GM18526 (cell line): ENCODE measurements around the gene C19orf47.

Source experiments
- POLR2A ChIP-seq: IDR thresholded peaks from 3 replicates; pipeline ENCODE4 v1.6.1; 2011; ENCODE audit not compliant: insufficient read length; ENCODE audit errors: extremely low read depth

Gene C19orf47

DNA sequence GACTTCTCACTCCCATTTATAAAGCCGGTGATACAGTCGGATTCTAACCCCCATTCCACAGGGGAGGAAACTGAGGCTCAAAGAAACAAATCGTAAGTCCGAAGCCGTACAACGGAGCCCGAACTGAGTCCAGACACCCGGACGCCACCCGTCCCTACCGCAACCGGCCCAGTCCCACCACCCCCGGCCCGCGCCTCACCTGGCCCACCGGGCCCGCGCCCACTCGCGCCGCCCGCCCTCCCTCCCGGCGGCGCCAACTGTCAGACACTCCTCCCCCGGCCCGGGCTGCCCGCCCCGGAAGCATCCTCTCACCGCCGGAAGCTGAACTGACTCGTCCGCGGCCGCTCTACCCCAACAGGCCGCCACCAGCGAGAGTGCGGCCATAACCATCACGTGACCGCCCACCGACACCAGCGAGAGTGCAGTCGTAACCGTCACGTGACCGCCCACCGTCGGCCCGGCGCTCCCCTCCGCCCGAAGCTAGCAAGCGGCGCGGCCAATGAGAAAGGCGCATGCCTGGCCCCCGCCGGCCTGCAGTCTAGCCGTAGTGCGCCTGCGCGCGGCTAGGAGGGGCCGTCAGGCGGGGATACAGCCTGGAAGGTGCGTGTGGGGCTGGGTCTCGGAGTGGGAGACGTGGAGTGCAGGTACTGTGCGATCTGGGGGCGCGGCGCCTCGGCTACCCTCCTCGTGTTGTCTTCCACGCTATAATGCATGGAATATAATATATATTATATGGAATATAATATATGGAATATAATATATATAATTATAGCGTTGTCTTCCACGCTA, at the start of gene C19orf47, which contains the start of gene PLD3:
Gene C19orf47 (minus strand): TSS at position 273 of the 789 bp plus-strand sequence. CDS start 6,540 bp downstream, outside the sequence.
Gene PLD3 (plus strand): TSS at position 571 of the 789 bp plus-strand sequence. CDS start 17,789 bp downstream, outside the sequence.
- TF ChIP-seq POLR2A: peak; percentile 91

GRCh38 chr19:40397568-40397906, 49.3 kb upstream of the C19orf47 start:
- TF ChIP-seq POLR2A: no peak

DNA sequence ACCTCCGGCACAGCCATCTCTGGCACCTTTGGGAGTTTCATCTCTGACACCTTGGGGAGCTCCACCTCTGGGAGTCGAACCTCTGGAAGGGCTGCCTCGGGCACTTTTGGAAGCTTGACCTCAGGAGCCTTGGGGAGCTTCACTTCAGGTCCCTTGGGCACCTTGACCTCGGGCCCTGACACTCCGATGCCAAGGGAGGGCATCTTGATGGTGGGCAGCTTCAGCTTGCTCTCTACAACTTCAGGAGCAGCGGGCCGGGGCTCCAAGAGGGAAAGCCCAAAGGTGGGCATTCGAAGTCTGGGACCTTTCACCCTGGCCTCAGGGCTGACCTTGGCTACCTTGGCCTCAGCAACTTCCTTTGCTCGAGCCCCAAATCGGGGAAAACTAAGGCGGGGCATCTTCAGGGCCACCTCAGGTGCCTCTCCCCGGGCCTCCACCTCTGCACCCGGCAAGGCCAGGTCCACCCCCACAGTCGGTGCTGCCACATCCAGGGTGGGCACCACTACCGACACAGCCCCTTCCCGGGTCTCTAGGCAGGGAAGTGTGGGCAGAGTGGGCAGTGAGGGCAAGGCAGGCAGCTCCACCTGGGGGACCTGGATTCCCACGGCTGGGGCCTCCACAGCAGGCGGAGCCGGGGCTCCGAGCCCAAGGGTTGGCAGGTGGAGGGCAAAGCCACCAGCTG, 48.8 kb upstream of the C19orf47 start:
- TF ChIP-seq POLR2A: no peak

DNA sequence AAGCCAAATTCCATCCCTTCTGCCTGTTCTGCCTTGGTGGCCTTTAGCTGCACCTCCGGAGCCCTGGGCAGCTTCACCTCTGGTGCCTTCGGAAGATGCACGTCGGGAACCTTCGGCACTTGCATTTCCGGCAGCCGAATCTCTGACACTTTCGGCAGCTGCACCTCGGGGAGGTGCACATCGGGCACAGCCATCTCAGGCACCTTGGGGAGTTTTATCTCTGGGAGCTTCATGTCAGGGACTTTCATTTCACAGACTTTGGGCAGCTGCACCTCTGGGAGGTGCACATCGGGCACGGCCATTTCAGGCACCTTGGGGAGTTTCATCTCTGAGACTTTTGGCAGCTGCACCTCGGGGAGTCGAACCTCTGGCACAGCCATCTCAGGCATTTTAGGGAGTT, 47.8 kb upstream of the C19orf47 start:
- TF ChIP-seq POLR2A: no peak

DNA sequence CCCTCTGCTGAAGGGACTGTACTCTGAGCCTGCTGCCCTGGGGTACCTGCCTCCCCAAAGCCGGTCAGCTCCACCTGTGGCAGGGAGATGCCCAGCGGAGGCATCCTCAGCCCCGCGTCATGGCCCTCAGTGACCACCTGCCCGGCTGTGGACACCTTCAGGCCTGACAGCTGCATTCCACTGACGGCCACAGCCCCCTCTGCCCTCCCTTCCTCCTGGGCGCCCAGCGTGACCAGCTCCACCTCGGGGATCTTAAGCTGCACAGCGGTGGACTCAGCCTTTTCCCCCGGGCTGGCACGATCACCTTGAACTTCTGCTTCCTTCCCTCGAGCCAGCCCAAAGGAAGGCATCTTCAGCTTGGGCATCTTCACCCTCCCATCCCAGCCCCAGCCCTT, 46.6 kb upstream of the C19orf47 start:
- no peak for TF ChIP-seq POLR2A

DNA sequence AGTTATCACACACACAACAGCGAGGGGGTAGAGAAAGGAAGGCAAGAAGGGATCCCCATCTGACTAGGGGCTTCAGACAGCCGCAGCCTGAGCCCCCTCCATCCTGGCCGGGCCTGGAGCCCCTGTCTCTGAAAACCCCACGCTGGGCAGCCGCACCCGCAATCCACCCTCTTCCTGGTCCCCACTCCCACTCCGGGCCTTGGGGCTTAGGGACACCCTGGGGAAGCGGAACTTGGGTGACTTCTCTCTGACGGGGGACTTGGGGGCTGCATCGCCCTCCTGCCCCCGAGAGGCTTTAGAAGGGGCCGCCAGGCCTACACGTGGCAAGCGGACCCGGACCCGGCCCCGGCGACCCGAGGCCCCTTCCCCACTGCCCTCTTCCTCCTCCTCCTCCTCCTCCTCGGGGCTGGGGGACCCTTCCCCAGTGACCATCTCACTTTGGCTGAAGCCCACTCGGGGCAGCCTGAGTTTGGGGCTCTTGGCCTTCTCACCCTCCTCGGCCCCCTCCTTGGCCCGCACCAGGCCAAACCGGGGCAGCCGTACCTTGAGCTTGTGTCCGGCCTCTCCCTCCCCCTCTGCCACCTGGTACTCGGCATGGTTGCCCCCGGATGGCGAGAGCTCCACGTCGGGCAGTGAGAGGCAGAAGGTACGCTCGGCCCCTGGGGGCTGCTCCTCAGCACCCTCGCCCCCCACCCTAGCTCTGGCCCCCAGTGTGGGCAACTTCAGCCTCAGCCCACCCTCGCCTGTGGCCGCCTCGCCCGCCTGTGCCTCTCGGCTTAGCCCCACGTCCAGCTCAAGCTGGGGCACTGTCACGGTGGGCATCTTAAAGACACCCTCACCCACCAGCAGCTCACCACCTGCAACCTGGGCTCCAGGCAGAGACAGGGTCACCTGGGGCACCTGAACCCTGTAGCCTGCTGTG, 46.0 kb upstream of the C19orf47 start:
- no peak for TF ChIP-seq POLR2A

DNA sequence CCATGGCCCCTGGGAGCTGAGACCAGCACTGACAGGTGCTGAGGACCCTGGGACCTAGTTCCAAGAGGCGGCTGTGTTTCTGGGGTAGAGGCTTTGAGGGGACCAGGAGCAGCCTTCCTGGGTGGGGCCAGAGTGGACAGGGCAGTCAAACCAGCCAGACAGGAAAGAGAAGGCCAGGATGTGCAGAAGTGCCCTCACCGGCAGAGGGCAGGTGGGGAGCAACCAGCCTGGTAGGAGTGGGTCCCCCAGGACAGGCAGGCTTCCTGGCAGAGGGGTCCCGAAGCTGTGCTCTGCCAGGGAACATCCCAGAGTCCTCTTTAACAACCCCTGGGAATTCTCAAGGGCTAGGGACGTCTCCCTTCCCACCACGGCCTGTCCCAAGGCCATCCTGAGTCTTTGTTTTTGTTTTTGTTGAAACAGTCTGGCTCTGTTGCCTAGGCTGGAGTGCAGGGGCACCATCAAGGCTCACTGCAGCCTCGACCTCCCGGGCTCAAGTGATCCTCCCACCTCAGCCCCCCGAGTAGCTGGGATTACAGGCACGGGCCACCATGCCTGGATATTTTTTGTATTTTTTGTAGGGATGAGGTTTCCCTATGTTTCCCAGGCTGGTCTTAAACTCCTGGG, 44.8 kb upstream of the C19orf47 start:
- TF ChIP-seq POLR2A: no peak

DNA sequence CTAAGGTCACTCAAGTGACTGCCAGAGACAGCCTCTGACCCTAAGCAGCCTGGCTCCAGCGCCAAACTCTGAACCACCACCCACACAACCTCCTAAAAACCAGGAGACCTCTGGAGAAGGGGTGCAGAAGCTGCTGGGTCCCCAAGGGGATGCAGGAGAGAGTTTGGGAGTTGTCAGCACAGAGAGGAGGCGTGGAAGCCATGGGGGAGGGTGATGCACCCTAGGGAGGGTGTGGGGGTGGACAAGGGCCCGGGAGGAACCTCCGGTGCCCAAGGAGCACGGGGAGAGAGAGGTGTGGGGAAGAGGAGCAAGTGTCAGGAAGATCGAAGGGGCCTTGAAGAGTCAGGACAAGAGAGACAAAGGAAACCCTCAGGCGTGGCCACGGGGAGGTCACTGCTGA, 43.9 kb upstream of the C19orf47 start:
- no peak for TF ChIP-seq POLR2A

DNA sequence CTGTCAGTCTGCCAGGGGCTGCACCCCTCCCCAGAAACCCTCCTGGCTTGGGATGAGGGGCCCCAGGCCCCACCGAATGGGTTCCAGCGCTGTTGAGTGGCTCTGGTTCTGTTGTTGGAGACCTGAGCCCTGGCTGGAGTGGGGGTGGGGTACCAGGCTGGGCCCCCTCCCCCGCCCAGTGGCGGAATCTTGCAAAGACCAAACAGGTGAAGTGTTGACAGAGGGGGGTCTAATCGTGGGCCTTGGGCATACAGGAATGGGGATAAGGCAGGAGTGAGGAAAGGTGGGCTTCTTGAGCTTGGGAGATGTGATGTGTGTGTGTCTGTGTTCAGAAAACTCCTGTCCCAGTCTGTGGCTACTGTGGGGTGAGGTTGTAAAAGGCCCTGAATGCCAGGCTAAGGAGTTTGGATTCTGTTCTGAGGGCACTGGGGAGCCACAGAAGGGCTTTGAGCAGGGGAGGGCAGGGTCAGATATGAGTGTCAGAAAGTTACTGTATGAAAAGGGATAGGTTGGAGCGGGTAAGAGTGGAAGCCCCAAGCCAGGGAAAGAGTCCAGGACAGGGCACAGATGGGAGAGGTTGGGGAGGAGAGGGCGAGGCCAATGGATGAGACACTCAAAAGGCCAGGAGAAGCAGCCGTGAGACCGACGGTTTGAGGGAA, 42.0 kb upstream of the C19orf47 start, which contains the start of gene HIPK4:
Gene HIPK4 (minus strand): TSS at position 98 of the 659 bp plus-strand sequence. CDS start 279 bp downstream, outside the sequence.
- TF ChIP-seq POLR2A: no peak

DNA sequence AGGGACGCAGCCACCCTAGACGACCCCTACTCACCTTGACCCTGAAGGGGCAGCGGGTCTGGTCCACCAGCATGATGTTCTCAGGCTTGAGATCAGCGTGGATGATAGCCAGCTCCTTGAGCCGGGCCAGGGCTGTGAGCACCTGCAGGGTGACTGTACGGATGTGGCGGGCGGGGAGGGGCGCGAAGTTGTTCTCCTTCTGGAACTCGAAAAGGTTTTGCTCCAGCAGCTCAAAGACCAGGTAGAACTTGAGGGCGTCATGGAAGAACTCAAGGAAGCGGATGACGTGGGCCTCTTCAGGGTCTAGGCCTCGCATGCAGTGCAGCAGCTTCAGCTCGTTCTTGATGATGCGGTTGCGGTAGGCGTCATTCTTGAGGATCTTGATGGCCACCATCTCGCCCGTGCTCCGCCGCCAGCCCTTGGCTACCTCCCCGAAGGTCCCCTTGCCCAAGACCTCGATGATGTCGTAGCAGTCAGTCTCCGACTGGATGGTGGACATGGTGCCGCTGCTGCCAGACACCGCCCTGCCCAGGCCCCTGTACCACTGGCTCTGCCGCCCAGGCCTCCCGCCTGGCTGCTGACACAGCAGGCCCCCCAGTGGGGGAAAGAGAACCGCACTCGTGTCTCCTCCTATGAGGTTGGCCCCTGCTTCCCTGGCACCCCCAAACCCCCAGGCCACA, 41.3 kb upstream of the C19orf47 start:
- no peak for TF ChIP-seq POLR2A

GRCh38 chr19:40388481-40388880, 40.3 kb upstream of the C19orf47 start:
- no peak for TF ChIP-seq POLR2A

GRCh38 chr19:40387155-40387554, 39.0 kb upstream of the C19orf47 start:
- no peak for TF ChIP-seq POLR2A

DNA sequence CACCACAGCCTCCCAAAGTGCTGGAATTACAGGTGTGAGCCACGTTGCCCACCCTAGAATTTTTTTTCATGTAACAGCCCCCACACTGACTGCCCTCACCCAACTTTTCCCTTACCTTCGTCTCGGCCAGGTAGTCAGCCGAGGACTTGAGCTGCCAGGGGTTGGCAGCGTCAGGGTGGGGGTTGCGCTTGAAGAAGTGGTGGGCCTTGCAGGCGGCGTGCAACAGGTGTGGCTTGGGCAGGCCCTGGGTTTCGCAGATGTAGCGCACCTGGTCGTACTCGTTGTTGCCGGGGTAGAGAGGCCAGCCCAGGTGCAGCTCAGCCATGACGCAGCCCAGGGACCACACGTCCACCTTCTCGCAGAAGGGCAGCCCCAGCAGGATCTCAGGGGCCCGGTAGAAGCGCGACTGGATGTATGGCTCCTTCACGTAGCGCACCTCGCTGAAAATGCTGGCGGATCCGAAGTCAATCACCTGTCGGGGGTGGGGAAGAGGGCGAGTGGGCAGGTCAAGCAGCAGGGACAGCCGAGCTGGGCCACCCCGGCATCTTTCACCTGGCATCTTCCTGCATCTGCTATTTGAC, 35.6 kb upstream of the C19orf47 start:
- TF ChIP-seq POLR2A: no peak
